ENCODE measurements around the gene CTCFL.

Gene CTCFL

GRCh38 chr20:57513199-57513598 is 11.7 kb downstream of the CTCFL start:
- TF ChIP-seq FOXP2 (optimal IDR thresholded peaks at IDR 0.05; ENCODE audit: borderline replicate concordance, extremely low read depth, extremely low read length, insufficient read depth) (no peak), REST (IDR thresholded peaks at IDR 0.05; ENCODE audit: insufficient read depth in 1 of 2, low read depth in 2 of 2, low read length in 2 of 2) (no peak), TAF1 (IDR thresholded peaks at IDR 0.05; ENCODE audit: borderline replicate concordance, insufficient read depth, low read length) (no peak), SIN3A (IDR thresholded peaks at IDR 0.05; ENCODE audit: borderline replicate concordance, insufficient read depth, low read length) (no peak), POLR2AphosphoS5 (IDR thresholded peaks at IDR 0.05; ENCODE audit: low read depth, low read length) (no peak)

GRCh38 chr20:57512432-57512831 is 12.5 kb downstream of the CTCFL start:
- TF ChIP-seq FOXP2 (optimal IDR thresholded peaks at IDR 0.05; ENCODE audit: borderline replicate concordance, extremely low read depth, extremely low read length, insufficient read depth) (no peak), TAF1 (IDR thresholded peaks at IDR 0.05; ENCODE audit: borderline replicate concordance, insufficient read depth, low read length) (no peak), SIN3A (IDR thresholded peaks at IDR 0.05; ENCODE audit: borderline replicate concordance, insufficient read depth, low read length) (no peak), REST (IDR thresholded peaks at IDR 0.05; ENCODE audit: insufficient read depth in 1 of 2, low read depth in 2 of 2, low read length in 2 of 2) (no peak), POLR2AphosphoS5 (IDR thresholded peaks at IDR 0.05; ENCODE audit: low read depth, low read length) (no peak)

GRCh38 chr20:57509665-57510237 is 15.2 kb downstream of the CTCFL start:
- TF ChIP-seq SIN3A (IDR thresholded peaks at IDR 0.05; ENCODE audit: borderline replicate concordance, insufficient read depth, low read length) (no peak), FOXP2 (optimal IDR thresholded peaks at IDR 0.05; ENCODE audit: borderline replicate concordance, extremely low read depth, extremely low read length, insufficient read depth) (no peak), POLR2AphosphoS5 (IDR thresholded peaks at IDR 0.05; ENCODE audit: low read depth, low read length) (no peak), REST (IDR thresholded peaks at IDR 0.05; ENCODE audit: insufficient read depth in 1 of 2, low read depth in 2 of 2, low read length in 2 of 2) (no peak), TAF1 (IDR thresholded peaks at IDR 0.05; ENCODE audit: borderline replicate concordance, insufficient read depth, low read length) (no peak)

- TF ChIP-seq POLR2AphosphoS5 (IDR thresholded peaks at IDR 0.05; ENCODE audit: low read depth, low read length) (no peak), REST (IDR thresholded peaks at IDR 0.05; ENCODE audit: insufficient read depth in 1 of 2, low read depth in 2 of 2, low read length in 2 of 2) (no peak), FOXP2 (optimal IDR thresholded peaks at IDR 0.05; ENCODE audit: borderline replicate concordance, extremely low read depth, extremely low read length, insufficient read depth) (no peak), SIN3A (IDR thresholded peaks at IDR 0.05; ENCODE audit: borderline replicate concordance, insufficient read depth, low read length) (no peak), TAF1 (IDR thresholded peaks at IDR 0.05; ENCODE audit: borderline replicate concordance, insufficient read depth, low read length) (no peak)
These were observed 16.1 kb downstream of the CTCFL start for GRCh38 chr20:57508831-57509230.

Measured in PFSK-1 (cell line).